Gastrocnemius medialis (tissue), 4 donors: ENCODE measurements around the gene ABCB9.

ENCODE experiments used
- CTCF ChIP-seq, 5 experiments: fragments of 450-650 bp in 3 of 5; fragments of 200-600 bp in 2 of 5; sonication (generic) in 2 of 5; IDR thresholded peaks in 4 of 5; conservative IDR thresholded peaks in 1 of 5; 1 replicate in 4 of 5; 2 replicates in 1 of 5; pipeline ENCODE4 v1.5.1; 2016 to 2019; ENCODE audit warnings: antibody characterized with exemption in 5 of 5, mild to moderate bottlenecking in 3 of 5, moderate library complexity in 3 of 5
- POLR2A ChIP-seq, 2 donors: fragments of 450-650 bp; IDR thresholded peaks; one replicate each; pipeline ENCODE4 v1.6.1; 2017; ENCODE audit warnings: antibody characterized with exemption in 2 of 2, mild to moderate bottlenecking in 2 of 2, moderate library complexity in 2 of 2

- TF ChIP-seq CTCF (IDR thresholded peaks at IDR 0.05 in 4 of 5, conservative IDR thresholded peaks at IDR 0.05 in 1 of 5) (no peak), POLR2A (IDR thresholded peaks at IDR 0.05) (no peak)
These were observed 47.4 kb downstream of the ABCB9 start for GRCh38 chr12:122918827-122919226.
